B cell (primary cell): Measurements from ENCODE around the gene RDM1. TPM values are rescaled to one million over a fixed set of nuclear protein-coding genes. Genes with fewer than 3 reads are reported as not detected.

Source experiments
- ATAC-seq: fragments of 200-7000 bp; cut with Tn5 transposase; one replicate; pipeline ENCODE4 v1.10.0; 2021; ENCODE audit warnings: low read depth, mild to moderate bottlenecking, moderate number of reproducible peaks, moderate library complexity
- CTCF ChIA-PET: fragments of 350-600 bp; sonication (Branson Sonifier 250); formaldehyde crosslinking; loops from one replicate; lab custom pipeline; 2021; ENCODE audit warnings: antibody characterized with exemption, inconsistent platforms; lab: Charles Lee
- POLR2A ChIA-PET: fragments of 350-600 bp; sonication (Branson Sonifier 250); formaldehyde crosslinking; loops from one replicate; lab custom pipeline; 2021; ENCODE audit warnings: antibody characterized with exemption; lab: Charles Lee
- DNase-seq: peaks from one replicate; pipeline ENCODE4 v3.0.0; 2013
- H2AFZ ChIP-seq: 2 replicates; pipeline ENCODE4 v1.6.1; 2012; ENCODE audit warnings: mild to moderate bottlenecking, low read depth, low read length; ENCODE audit not compliant: insufficient read depth, poor library complexity, severe bottlenecking
- H3K27ac ChIP-seq, 2 donors: 1 replicate in 1 of 2; 2 replicates in 1 of 2; pipeline ENCODE4 v1.5.1; 2012 to 2013; ENCODE audit warnings: low read length in 2 of 2, mild to moderate bottlenecking in 2 of 2, moderate library complexity in 1 of 2
- H3K27me3 ChIP-seq, 4 experiments: fragments of 200-600 bp in 1 of 4; sonication (generic) in 1 of 4; replicated peaks in 1 of 4; 1 replicate in 2 of 4; 2 replicates in 2 of 4; pipeline versions ENCODE4 v1.6.1 to v1.7.0; 2013 to 2016; ENCODE audit warnings: low read length in 3 of 4, mild to moderate bottlenecking in 2 of 4, mixed read lengths in 1 of 4, moderate library complexity in 1 of 4; ENCODE audit not compliant: insufficient read depth in 4 of 4, control insufficient read depth in 3 of 4; ENCODE audit errors: control extremely low read depth in 1 of 4
- H3K36me3 ChIP-seq, 2 experiments: replicated peaks in 1 of 2; 1 replicate in 1 of 2; 2 replicates in 1 of 2; pipeline versions ENCODE4 v1.6.1 to v1.7.1; 2013; ENCODE audit warnings: low read length in 1 of 2; ENCODE audit not compliant: insufficient read depth in 2 of 2, control insufficient read depth in 1 of 2; ENCODE audit errors: control extremely low read depth in 1 of 2, extremely low read depth in 1 of 2
- H3K4me1 ChIP-seq, 2 donors: fragments of 200-600 bp in 1 of 2; sonication (generic) in 1 of 2; 1 replicate in 1 of 2; 2 replicates in 1 of 2; pipeline versions ENCODE4 v1.5.1 to v1.6.1; 2013 to 2017; ENCODE audit warnings: low read length in 2 of 2; ENCODE audit not compliant: control insufficient read depth in 2 of 2, insufficient read depth in 2 of 2
- H3K4me2 ChIP-seq: replicated peaks from 2 replicates; pipeline ENCODE3; 2012; ENCODE audit warnings: mild to moderate bottlenecking, low read depth, low read length; ENCODE audit not compliant: poor library complexity, severe bottlenecking
- H3K4me3 ChIP-seq, 5 experiments: fragments of 200-600 bp in 1 of 5; sonication (generic) in 1 of 5; 1 replicate in 3 of 5; 2 replicates in 2 of 5; pipeline versions ENCODE4 v1.5.1 to v1.7.0; 2011 to 2016; ENCODE audit warnings: low read length in 4 of 5, mild to moderate bottlenecking in 4 of 5, low read depth in 2 of 5, control low read depth in 1 of 5, moderate library complexity in 1 of 5; ENCODE audit not compliant: insufficient read depth in 1 of 5; ENCODE audit errors: control extremely low read depth in 1 of 5, extremely low read depth in 1 of 5
- H3K79me2 ChIP-seq: fragments of 200-600 bp; sonication (generic); one replicate; pipeline ENCODE4 v1.6.0; 2016; ENCODE audit warnings: low read length; ENCODE audit not compliant: control insufficient read depth, insufficient read depth
- H3K9ac ChIP-seq: fragments of 200-600 bp; sonication (generic); 2 replicates; pipeline ENCODE4 v1.6.1; 2017; ENCODE audit warnings: mild to moderate bottlenecking, low read length, moderate library complexity
- H3K9me3 ChIP-seq, 3 donors: one replicate each; pipeline versions ENCODE4 v1.6.1 to v1.7.1; 2013; ENCODE audit warnings: low read length in 2 of 3; ENCODE audit not compliant: control insufficient read depth in 2 of 3, insufficient read depth in 1 of 3; ENCODE audit errors: control extremely low read depth in 1 of 3
- H4K20me1 ChIP-seq: 2 replicates; pipeline ENCODE4 v1.6.0; 2012; ENCODE audit warnings: mild to moderate bottlenecking, low read length; ENCODE audit not compliant: insufficient read depth, control insufficient read depth, poor library complexity, severe bottlenecking
- H3K27ac Mint-ChIP-seq: one replicate; pipeline ENCODE4 v1.8.0; 2021; ENCODE audit warnings: mixed read lengths
- H3K27me3 Mint-ChIP-seq: one replicate; pipeline ENCODE4 v1.8.0; 2021; ENCODE audit warnings: mixed read lengths
- H3K4me1 Mint-ChIP-seq: one replicate; pipeline ENCODE4 v1.8.0; 2021; ENCODE audit warnings: mixed read lengths
- H3K4me3 Mint-ChIP-seq: one replicate; pipeline ENCODE4 v1.8.0; 2021; ENCODE audit warnings: mixed read lengths
- H3K9me3 Mint-ChIP-seq: one replicate; pipeline ENCODE4 v1.8.0; 2022; ENCODE audit warnings: mixed read lengths; ENCODE audit not compliant: insufficient read depth
- CTCF ChIP-seq: fragments of 200-600 bp; IDR thresholded peaks from one replicate; pipeline ENCODE4 v1.8.0; 2022; ENCODE audit warnings: antibody characterized with exemption, mild to moderate bottlenecking
- EZH2 ChIP-seq: IDR thresholded peaks from 2 replicates; pipeline ENCODE4 v1.6.1; 2012; ENCODE audit warnings: borderline replicate concordance, low read depth, mild to moderate bottlenecking, moderate library complexity, low read length; ENCODE audit not compliant: insufficient read depth, poor library complexity, severe bottlenecking
- WGBS: methylation state at CpG from one replicate; pipeline ENCODE4 v1.1.5; 2013; ENCODE audit warnings: missing lambda C conversion rate; ENCODE audit not compliant: insufficient coverage; 5-methylcytosine and 5-hydroxymethylcytosine counted together
- intact Hi-C: fragments of 100-400 bp; cut with micrococcal nuclease; formaldehyde crosslinking; loops from one replicate; pipeline ENCODE4 v1.10.0; 2022
- polyA plus RNA-seq: library from polyadenylated mRNA; depleted of rRNA; stranded (reverse); fragments of >200 nt; gene quantifications from 2 replicates; pipeline ENCODE4 v1.2.3, GENCODE V29; 2012
- total RNA-seq, 2 donors: library from RNA; stranded (reverse); fragments of 120-200 nt in 1 of 2; gene quantifications; 1 replicate in 1 of 2; 2 replicates in 1 of 2; pipeline versions ENCODE4 v1.2.3 to v1.2.4, GENCODE V29; 2013 to 2022

The RDM1 gene
- total and polyA plus RNA-seq, 2 donors (not counting 1 experiment from before 2014, with no cell fraction given): not detected

- TF ChIP-seq CTCF: no peak
- TF ChIP-seq EZH2: no peak
- ChIA-PET CTCF (no interaction called here), POLR2A (no interaction called here)
- WGBS: 94% methylated on average over 3 of the region's 3 CpGs
- Histone ChIP-seq H3K79me2 (no peaks in the 10 kb centered on the region), H3K4me3 (no peak overlapping the region), H3K27me3 (no peaks in the 10 kb centered on the region), H4K20me1 (no peaks in the 10 kb centered on the region), H3K27ac (no peak overlapping the region), H3K4me2 (no peak overlapping the region), H2AFZ (no peak overlapping the region), H3K9me3 (no peaks in the 10 kb centered on the region), H3K4me1 (no peaks in the 10 kb centered on the region), H3K36me3 (no peaks in the 10 kb centered on the region), H3K9ac (no peak overlapping the region)
- no peak overlapping the region for H3K27ac Mint-ChIP-seq
- intact Hi-C loops: no loop called here
- no peak overlapping the region for H3K4me3 Mint-ChIP-seq
- no peak for DNase-seq
- no peak for ATAC-seq
- H3K4me1 Mint-ChIP-seq: no peaks in the 10 kb centered on the region
- no peaks in the 10 kb centered on the region for H3K9me3 Mint-ChIP-seq
- H3K27me3 Mint-ChIP-seq: no peaks in the 10 kb centered on the region
These were observed 21.2 kb downstream of the RDM1 start for GRCh38 chr17:35909408-35909807.

GRCh38 chr17:35907691-35908090 is 22.9 kb downstream of the RDM1 start:
- H3K27ac Mint-ChIP-seq: no peak overlapping the region
- no peak for TF ChIP-seq EZH2
- no peak for TF ChIP-seq CTCF
- H3K4me3 Mint-ChIP-seq: no peak overlapping the region
- WGBS: 93% methylated on average over 3 of the region's 5 CpGs
- Histone ChIP-seq H3K27me3 (no peaks in the 10 kb centered on the region), H3K4me3 (no peak overlapping the region), H4K20me1 (no peaks in the 10 kb centered on the region), H3K9me3 (no peaks in the 10 kb centered on the region), H3K36me3 (no peaks in the 10 kb centered on the region), H3K27ac (no peak overlapping the region), H3K79me2 (no peaks in the 10 kb centered on the region), H3K4me1 (no peaks in the 10 kb centered on the region), H3K9ac (no peak overlapping the region), H2AFZ (no peak overlapping the region), H3K4me2 (no peak overlapping the region)
- DNase-seq (no peak), ATAC-seq (no peak)
- CTCF ChIA-PET: no interaction called here
- H3K4me1 Mint-ChIP-seq: no peaks in the 10 kb centered on the region
- H3K27me3 Mint-ChIP-seq: no peaks in the 10 kb centered on the region
- intact Hi-C loops: no loop called here
- no peaks in the 10 kb centered on the region for H3K9me3 Mint-ChIP-seq
- POLR2A ChIA-PET: no interaction called here
